Spleen (tissue), 7 donors: Measurements from ENCODE around the gene HAPLN2.

Experiments used
- POLR2A ChIP-seq, 3 donors: fragments of 450-650 bp; IDR thresholded peaks; one replicate each; pipeline ENCODE4 v1.5.1; 2017; ENCODE audit warnings: antibody characterized with exemption in 3 of 3, mild to moderate bottlenecking in 1 of 3
- TF ChIP-seq, protein P1 (sequence below), 11 experiments: fragments of 200-600 bp in 7 of 11; fragments of 450-650 bp in 4 of 11; sonication (generic) in 4 of 11; IDR thresholded peaks in 8 of 11; conservative IDR thresholded peaks in 3 of 11; 1 replicate in 7 of 11; 2 replicates in 4 of 11; pipeline versions ENCODE4 v1.4.0 to v1.8.0; 2016 to 2021; ENCODE audit warnings: antibody characterized with exemption in 11 of 11, inconsistent platforms in 4 of 11, mild to moderate bottlenecking in 1 of 11
- donor health status: DM: no; HTN: no; CAD: no; lungs with moderate emphysema.
- donor health status: DM: no; HTN: no; CAD: no.
- donor health status: DM: no; HTN: no; CAD: no.

DNA sequence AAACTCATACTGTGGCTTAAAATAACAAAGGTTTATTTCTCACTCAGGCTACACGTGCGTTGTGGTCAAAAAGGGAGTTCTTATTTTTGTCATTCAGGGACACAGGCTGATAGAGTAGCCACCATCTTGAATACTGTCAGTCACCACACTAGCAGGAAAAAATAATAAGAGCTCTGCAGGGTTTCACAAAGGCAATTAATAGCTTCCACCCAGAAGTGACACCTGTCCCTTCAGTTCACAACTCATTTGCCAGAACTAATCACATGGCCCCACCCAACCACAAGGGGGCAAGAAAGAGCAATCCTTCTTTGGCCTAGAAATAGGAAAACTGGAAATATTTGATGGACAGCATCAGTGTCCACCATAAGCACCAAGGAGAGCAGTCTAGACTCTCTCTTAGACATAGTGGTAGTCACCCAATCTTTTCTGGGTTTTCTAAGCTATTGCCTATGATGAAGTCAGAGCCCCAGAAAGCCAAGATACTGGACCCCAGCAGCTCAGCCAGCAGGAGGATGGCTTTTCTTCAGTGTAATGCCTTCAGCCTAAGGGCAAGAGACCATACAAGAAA is 8.2 kb downstream of the HAPLN2 start:
- TF ChIP-seq, protein P1, sequence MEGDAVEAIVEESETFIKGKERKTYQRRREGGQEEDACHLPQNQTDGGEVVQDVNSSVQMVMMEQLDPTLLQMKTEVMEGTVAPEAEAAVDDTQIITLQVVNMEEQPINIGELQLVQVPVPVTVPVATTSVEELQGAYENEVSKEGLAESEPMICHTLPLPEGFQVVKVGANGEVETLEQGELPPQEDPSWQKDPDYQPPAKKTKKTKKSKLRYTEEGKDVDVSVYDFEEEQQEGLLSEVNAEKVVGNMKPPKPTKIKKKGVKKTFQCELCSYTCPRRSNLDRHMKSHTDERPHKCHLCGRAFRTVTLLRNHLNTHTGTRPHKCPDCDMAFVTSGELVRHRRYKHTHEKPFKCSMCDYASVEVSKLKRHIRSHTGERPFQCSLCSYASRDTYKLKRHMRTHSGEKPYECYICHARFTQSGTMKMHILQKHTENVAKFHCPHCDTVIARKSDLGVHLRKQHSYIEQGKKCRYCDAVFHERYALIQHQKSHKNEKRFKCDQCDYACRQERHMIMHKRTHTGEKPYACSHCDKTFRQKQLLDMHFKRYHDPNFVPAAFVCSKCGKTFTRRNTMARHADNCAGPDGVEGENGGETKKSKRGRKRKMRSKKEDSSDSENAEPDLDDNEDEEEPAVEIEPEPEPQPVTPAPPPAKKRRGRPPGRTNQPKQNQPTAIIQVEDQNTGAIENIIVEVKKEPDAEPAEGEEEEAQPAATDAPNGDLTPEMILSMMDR (IDR thresholded peaks at IDR 0.05 in 8 of 11, conservative IDR thresholded peaks at IDR 0.05 in 3 of 11): peak; percentile 34 to 76 (median 54)
- no peak for TF ChIP-seq POLR2A (IDR thresholded peaks at IDR 0.05)
